Measurements from ENCODE around the gene HBM. TPM values are rescaled to one million over a fixed set of nuclear protein-coding genes. Genes with fewer than 3 reads are reported as not detected.
"Not testable (repeated sequence)": the region's sequence is repeated elsewhere in the genome, so short reads cannot be mapped to it uniquely, and the experiment has no call there.

HBM gene
- total RNA-seq, 1 experiment from 2014 or later, result not detected

DNA sequence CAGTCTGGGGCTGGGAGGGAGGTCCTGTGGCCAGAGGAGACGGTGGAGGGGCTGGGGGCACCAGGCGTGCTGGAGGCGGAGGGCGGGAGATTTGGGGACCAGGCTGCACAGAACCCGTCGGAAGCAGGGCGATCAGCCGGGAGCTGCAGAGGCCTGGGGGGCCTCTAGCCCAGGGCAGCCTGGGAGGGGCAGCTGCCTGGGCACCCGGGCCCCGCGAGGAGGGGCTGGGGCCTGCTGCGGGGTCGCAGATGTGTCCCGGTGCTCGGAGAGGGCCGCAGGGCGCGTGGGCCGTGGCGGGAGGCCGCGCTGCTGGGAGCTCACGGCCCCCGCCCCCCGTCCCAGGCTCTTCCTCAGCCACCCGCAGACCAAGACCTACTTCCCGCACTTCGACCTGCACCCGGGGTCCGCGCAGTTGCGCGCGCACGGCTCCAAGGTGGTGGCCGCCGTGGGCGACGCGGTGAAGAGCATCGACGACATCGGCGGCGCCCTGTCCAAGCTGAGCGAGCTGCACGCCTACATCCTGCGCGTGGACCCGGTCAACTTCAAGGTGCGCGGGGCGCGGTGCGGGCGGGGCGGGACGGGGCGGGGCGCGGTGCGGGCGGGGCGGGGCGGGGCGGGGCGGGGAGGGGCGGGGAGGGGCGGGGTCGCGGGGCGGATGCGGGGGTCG lies 12.1 kb upstream of the HBM start:
- H3K9me3 ChIP-seq (ENCODE audit: control insufficient read depth, low read depth, low read length); H3K4me2 ChIP-seq (ENCODE audit: insufficient read depth, insufficient read length, low read length); H3K9me3 Mint-ChIP-seq; H3K27ac ChIP-seq (ENCODE audit: insufficient read length, low read depth, low read length); H4K5ac ChIP-seq (ENCODE audit: insufficient read length, low read depth, low read length); H3K4me1 Mint-ChIP-seq; H3K18ac ChIP-seq (ENCODE audit: insufficient read length, low read depth, low read length); H2BK5ac ChIP-seq (ENCODE audit: insufficient read length, low read length); H3K79me1 ChIP-seq (ENCODE audit: insufficient read depth, low read depth, low read length, poor library complexity, severe bottlenecking); H3K23me2 ChIP-seq (ENCODE audit: insufficient read length, low read depth, low read length, poor library complexity, severe bottlenecking); H3K56ac ChIP-seq (ENCODE audit: insufficient read length, low read depth, low read length); DNase-seq; H2BK120ac ChIP-seq (ENCODE audit: low read depth, low read length, poor library complexity, severe bottlenecking); H3K23ac ChIP-seq (ENCODE audit: insufficient read length, low read depth, low read length); H3K4me3 Mint-ChIP-seq; H3K27ac Mint-ChIP-seq; H2BK12ac ChIP-seq (ENCODE audit: insufficient read length, low read depth, low read length); H4K91ac ChIP-seq (ENCODE audit: insufficient read length, low read depth, low read length); H4K8ac ChIP-seq (replicated peaks; ENCODE audit: insufficient read length, low read depth, low read length); H2BK20ac ChIP-seq (ENCODE audit: low read depth, low read length, poor library complexity, severe bottlenecking); H3K36me3 Mint-ChIP-seq (ENCODE audit: insufficient read depth in 1 of 3, low read depth in 3 of 3); H3K14ac ChIP-seq (ENCODE audit: insufficient read depth, low read length); H3T11ph ChIP-seq (ENCODE audit: low read length); H2AK5ac ChIP-seq (ENCODE audit: insufficient read length, low read length); H2BK15ac ChIP-seq (ENCODE audit: low read depth, low read length); H3K9ac ChIP-seq (ENCODE audit: extremely low read depth, insufficient read length, low read length); H3K79me2 ChIP-seq (ENCODE audit: insufficient read depth, low read length); H4K20me1 ChIP-seq (ENCODE audit: control insufficient read depth, insufficient read depth, insufficient read length); H3K27me3 ChIP-seq (ENCODE audit: insufficient read depth, low read length); H3K4me1 ChIP-seq (ENCODE audit: insufficient read depth, low read length); H2AFZ ChIP-seq (ENCODE audit: low read length); H3K4ac ChIP-seq (ENCODE audit: low read depth, low read length): not testable (repeated sequence)
- peaks cover 84% of the 10 kb centered on the region for H3K27me3 Mint-ChIP-seq (ENCODE audit: low read depth)
- WGBS (ENCODE audit: extremely low coverage, insufficient read length, low lambda C conversion rate), result no CpG with 5 or more reads among the region's 74 CpGs
